MCF 10A (cell line): ENCODE measurements around the gene ZNHIT1. TPM values are rescaled to one million over a fixed set of nuclear protein-coding genes. Genes with fewer than 3 reads are reported as not detected.
"Not testable (repeated sequence)": the region's sequence is repeated elsewhere in the genome, so short reads cannot be mapped to it uniquely, and the experiment has no call there.

Experiments
- BruUV-seq: library from RNA; stranded (reverse); fragments of 400-500 nt; replicated peaks from 2 replicates; lab custom pipeline; 2021; lab: Mats Ljungman, UMichigan
- CTCF ChIA-PET: fragments of 300-600 bp; sonication (Branson Sonifier 250); formaldehyde crosslinking; extraction: SDS; loops from one replicate; lab custom pipeline; 2021; ENCODE audit warnings: antibody characterized with exemption, inconsistent platforms; lab: Yijun Ruan, JAX
- POLR2A ChIA-PET: fragments of 300-600, 350-650 bp; sonication (Branson Sonifier 250); formaldehyde crosslinking; extraction: SDS; loops from one replicate; lab custom pipeline; 2020; ENCODE audit warnings: antibody characterized with exemption, inconsistent platforms; lab: Yijun Ruan, JAX
- DNase-seq: peaks from one replicate; pipeline ENCODE4 v3.0.0-alpha.2; 2018; ENCODE audit not compliant: unreplicated experiment
- H3K27ac Mint-ChIP-seq: one replicate; pipeline ENCODE4 v1.8.0; 2022; ENCODE audit warnings: mild to moderate bottlenecking, low read depth, mixed read lengths; ENCODE audit not compliant: unreplicated experiment
- H3K27me3 Mint-ChIP-seq: one replicate; pipeline ENCODE4 v1.8.0; 2022; ENCODE audit warnings: mixed read lengths; ENCODE audit not compliant: insufficient read depth, unreplicated experiment
- H3K36me3 Mint-ChIP-seq: one replicate; pipeline ENCODE4 v1.8.0; 2022; ENCODE audit warnings: mild to moderate bottlenecking, moderate library complexity, mixed read lengths; ENCODE audit not compliant: insufficient read depth, unreplicated experiment
- H3K4me1 Mint-ChIP-seq: one replicate; pipeline ENCODE4 v1.8.0; 2022; ENCODE audit warnings: mixed read lengths; ENCODE audit not compliant: insufficient read depth, unreplicated experiment
- H3K4me3 Mint-ChIP-seq: one replicate; pipeline ENCODE4 v1.8.0; 2022; ENCODE audit warnings: mild to moderate bottlenecking, moderate library complexity, mixed read lengths; ENCODE audit not compliant: unreplicated experiment
- H3K9me3 Mint-ChIP-seq: one replicate; pipeline ENCODE4 v1.8.0; 2022; ENCODE audit warnings: mixed read lengths; ENCODE audit not compliant: unreplicated experiment
- intact Hi-C: fragments of 100-400 bp; cut with micrococcal nuclease; formaldehyde crosslinking; loops from 2 replicates; pipeline ENCODE4 v1.14.1; 2022
- total RNA-seq: library from RNA; stranded (reverse); gene quantifications from 2 replicates; pipeline ENCODE4 v1.2.3, GENCODE V29; 2022
- TF ChIP-seq, protein P1 (sequence below): fragments of 200-600 bp; IDR thresholded peaks from one replicate; pipeline ENCODE4 v1.8.0; 2022; ENCODE audit warnings: antibody characterized with exemption, mild to moderate bottlenecking; ENCODE audit not compliant: unreplicated experiment

The ZNHIT1 gene
- total RNA-seq, 1 experiment from 2014 or later, result 63.9 TPM

DNA sequence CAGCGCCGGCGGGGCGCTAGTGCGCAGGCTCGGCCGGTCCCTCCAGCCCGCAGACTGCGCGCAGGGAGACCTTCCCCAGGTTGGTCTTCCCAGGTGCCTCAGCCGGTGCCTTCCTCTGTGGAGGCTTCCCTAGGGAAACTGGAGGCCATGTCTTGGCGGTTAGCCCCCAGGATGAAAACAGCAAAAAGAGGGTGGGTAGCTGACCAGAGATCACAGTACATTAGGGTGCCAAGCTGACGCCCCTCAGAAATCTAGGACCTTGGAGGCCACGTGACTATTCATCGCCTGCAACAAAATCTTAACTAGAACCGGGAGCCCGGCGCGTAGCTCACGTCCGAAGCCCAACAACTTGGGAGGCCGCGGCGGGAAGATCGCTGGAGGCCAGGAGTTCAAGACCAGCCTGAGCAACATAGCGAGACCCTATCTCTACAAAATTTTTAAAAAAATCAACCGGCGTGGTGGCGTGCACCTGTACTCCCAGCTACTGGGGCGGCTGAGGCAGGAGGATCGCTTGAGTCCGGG is 27.2 kb downstream of the ZNHIT1 start:
- H3K4me3 Mint-ChIP-seq, result peak overlapping the region; percentile 80
- peaks cover 5% of the 10 kb centered on the region for H3K4me1 Mint-ChIP-seq
- intact Hi-C loops, result no loop called here
- no peak for DNase-seq
- H3K9me3 Mint-ChIP-seq, result no peaks in the 10 kb centered on the region
- no peaks in the 10 kb centered on the region for H3K27me3 Mint-ChIP-seq
- TF ChIP-seq, protein P1, sequence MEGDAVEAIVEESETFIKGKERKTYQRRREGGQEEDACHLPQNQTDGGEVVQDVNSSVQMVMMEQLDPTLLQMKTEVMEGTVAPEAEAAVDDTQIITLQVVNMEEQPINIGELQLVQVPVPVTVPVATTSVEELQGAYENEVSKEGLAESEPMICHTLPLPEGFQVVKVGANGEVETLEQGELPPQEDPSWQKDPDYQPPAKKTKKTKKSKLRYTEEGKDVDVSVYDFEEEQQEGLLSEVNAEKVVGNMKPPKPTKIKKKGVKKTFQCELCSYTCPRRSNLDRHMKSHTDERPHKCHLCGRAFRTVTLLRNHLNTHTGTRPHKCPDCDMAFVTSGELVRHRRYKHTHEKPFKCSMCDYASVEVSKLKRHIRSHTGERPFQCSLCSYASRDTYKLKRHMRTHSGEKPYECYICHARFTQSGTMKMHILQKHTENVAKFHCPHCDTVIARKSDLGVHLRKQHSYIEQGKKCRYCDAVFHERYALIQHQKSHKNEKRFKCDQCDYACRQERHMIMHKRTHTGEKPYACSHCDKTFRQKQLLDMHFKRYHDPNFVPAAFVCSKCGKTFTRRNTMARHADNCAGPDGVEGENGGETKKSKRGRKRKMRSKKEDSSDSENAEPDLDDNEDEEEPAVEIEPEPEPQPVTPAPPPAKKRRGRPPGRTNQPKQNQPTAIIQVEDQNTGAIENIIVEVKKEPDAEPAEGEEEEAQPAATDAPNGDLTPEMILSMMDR, result no peak
- H3K27ac Mint-ChIP-seq, result peak overlapping the region; percentile 97
- CTCF ChIA-PET, result interaction anchor here (0.5 to 4.5 kb wide), 16 partner anchors 9 to 355 kb away, joined by 3 to 55 read pairs (median 5); partner anchors contain the start of genes PLOD3 and ZNHIT1
- no TSS peak for BruUV-seq
- H3K36me3 Mint-ChIP-seq, result peaks cover 47% of the 10 kb centered on the region
- POLR2A ChIA-PET, result interaction anchor here (0.6 to 4.4 kb wide), 14 partner anchors 8 to 355 kb away, joined by 3 to 78 read pairs (median 4); partner anchors contain the start of genes IFT22, PLOD3, TRIM56 and UFSP1

DNA sequence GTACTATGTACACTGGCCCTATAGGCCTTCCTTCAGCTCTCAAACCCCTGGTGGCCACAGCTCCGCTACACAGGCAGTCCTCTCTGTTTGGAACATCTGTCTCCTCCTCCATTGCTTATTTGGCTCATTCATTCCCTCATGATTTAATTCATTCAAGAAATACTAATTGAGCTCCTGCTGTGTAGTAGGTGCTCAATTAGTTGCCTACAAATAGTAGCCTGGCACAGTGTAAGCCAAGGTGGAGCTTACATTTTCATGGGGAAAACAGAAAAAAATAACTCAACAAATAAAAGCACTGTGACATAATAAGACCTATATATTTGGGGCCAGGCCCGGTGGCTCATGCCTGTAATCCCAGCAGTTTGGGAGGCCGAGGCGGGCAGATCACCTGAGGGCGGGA is 30.3 kb downstream of the ZNHIT1 start:
- Mint-ChIP-seq H3K4me1 (peaks cover 11% of the 10 kb centered on the region), H3K4me3 (no peak overlapping the region), H3K9me3 (no peaks in the 10 kb centered on the region), H3K27ac (no peak overlapping the region), H3K27me3 (no peaks in the 10 kb centered on the region), H3K36me3 (peaks cover 47% of the 10 kb centered on the region)
- intact Hi-C loops, result no loop called here
- POLR2A ChIA-PET, result interaction anchor here (1.4 kb wide), 1 partner anchor 31 kb away, joined by 4 read pairs; the partner anchor contains the start of genes PLOD3 and ZNHIT1
- BruUV-seq, result no TSS peak
- CTCF ChIA-PET, result interaction anchor here (0.6 to 2.0 kb wide), 7 partner anchors 11 to 689 kb away, joined by 3 to 12 read pairs (median 4); partner anchors contain the start of gene ZNHIT1
- no peak for DNase-seq
- TF ChIP-seq, protein P1, result no peak

DNA sequence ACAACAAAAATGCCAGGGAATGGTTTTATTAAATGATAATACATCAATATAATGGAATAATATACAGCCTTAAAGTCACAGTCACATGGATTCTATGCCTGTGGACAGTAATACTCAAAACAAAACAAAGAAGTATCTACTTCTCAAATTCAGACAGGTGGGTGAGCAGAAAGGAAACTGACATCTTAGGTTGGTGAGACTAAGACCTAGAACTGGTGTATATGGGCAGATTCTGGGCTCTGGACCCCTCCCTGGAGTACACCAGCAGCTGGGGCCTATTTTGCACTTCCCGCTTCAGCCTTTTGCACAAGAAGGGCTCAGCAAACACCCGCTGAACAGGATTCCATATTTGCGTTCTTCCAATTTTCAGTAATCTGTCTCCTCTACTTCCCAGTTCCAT is 32.4 kb downstream of the ZNHIT1 start:
- POLR2A ChIA-PET, result interaction anchor here (0.7 to 2.7 kb wide), 3 partner anchors 33 to 361 kb away, joined by 3 to 36 read pairs (median 8); partner anchors contain the start of genes PLOD3, UFSP1 and ZNHIT1
- H3K27me3 Mint-ChIP-seq, result no peaks in the 10 kb centered on the region
- no peak overlapping the region for H3K27ac Mint-ChIP-seq
- H3K4me1 Mint-ChIP-seq, result peaks cover 11% of the 10 kb centered on the region
- no peaks in the 10 kb centered on the region for H3K9me3 Mint-ChIP-seq
- intact Hi-C loops, result no loop called here
- H3K4me3 Mint-ChIP-seq, result peak overlapping the region; percentile 90
- DNase-seq, result no peak
- TF ChIP-seq, protein P1, result no peak
- CTCF ChIA-PET, result no interaction called here
- BruUV-seq, result no TSS peak
- H3K36me3 Mint-ChIP-seq, result peaks cover 38% of the 10 kb centered on the region

DNA sequence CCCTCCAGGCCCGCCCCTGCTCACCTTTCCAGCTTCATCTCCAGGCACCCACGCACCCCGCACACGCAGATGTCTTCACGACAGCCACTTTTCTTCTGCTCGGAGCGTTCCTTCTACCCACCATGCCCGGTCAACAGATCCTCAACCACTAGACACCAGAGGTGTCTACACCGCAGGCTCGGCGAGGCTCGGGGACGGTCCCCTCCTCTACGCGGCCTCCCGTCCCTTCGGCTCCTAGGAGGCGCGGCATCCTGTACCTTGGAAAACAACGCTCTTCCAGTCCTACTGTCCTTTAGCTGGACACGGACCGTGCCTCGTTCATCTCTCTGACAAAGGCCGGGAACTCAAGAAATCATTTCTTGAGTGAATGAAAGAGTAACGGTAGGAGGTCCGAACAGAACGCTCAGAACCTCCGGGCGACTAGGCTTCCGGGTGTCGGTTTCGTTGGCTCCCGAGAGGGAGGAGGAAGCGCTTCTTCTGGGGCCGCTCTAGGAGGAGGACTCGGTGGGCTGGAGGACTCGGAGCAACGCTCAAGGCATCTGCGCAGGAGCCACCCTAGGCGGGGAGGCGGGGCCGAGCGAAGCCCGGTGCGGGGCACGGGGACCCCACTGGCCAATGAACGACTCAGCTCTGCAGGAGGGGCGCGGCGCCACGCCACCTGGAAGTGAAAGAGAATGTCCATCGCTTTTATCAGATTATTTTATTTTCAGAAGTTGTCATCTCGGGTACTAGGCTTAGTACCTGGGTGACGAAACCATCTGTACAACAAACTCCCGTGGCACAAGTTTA is 34.1 kb downstream of the ZNHIT1 start:
- Mint-ChIP-seq H3K4me1 (peaks cover 11% of the 10 kb centered on the region), H3K27ac (peak overlapping the region; percentile 92), H3K9me3 (no peaks in the 10 kb centered on the region), H3K27me3 (no peaks in the 10 kb centered on the region), H3K4me3 (peak overlapping the region; percentile 90), H3K36me3 (peaks cover 28% of the 10 kb centered on the region)
- intact Hi-C loops, result no loop called here
- POLR2A ChIA-PET, result interaction anchor here (0.6 to 2.7 kb wide), 17 partner anchors 8 to 1692 kb away, joined by 3 to 36 read pairs (median 3); partner anchors contain the start of genes IFT22, PLOD3, TRIM56 and UFSP1
- BruUV-seq, result TSS peak; percentile 60
- CTCF ChIA-PET, result interaction anchor here (0.6 to 3.7 kb wide), 10 partner anchors 8 to 358 kb away, joined by 3 to 14 read pairs (median 3); partner anchors contain the start of gene FIS1
- peak; percentile 97 for DNase-seq
- TF ChIP-seq, protein P1, result no peak

DNA sequence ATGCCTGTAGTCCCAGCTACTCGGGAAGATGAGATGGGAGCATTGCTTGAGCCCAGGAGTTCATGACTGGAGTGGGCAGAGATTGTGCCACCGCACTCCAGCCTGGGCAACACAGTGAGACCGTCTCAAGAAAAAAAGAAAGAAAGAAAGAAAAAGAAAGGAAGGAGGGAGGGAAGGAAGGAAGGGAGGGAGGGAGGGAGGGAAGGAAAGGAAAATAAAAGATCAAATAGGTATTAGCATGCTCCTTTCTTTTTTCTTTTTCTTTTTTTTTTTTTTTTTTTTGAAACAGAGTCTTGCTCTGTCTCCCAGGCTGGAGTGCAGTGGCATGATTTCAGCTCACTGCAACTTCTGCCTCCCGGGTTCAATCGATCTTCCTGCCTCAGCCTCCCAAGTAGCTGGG is 35.2 kb downstream of the ZNHIT1 start:
- BruUV-seq, intact Hi-C loops, H3K27ac Mint-ChIP-seq, H3K4me3 Mint-ChIP-seq, H3K9me3 Mint-ChIP-seq, DNase-seq, H3K27me3 Mint-ChIP-seq, H3K4me1 Mint-ChIP-seq: not testable (repeated sequence)
- peaks cover 19% of the 10 kb centered on the region for H3K36me3 Mint-ChIP-seq
- CTCF ChIA-PET, result interaction anchor here (1.7 to 3.7 kb wide), 4 partner anchors 9 to 359 kb away, joined by 3 to 16 read pairs (median 9); partner anchors contain the start of gene FIS1
- POLR2A ChIA-PET, result interaction anchor here (0.9 to 2.0 kb wide), 2 partner anchors 9 to 69 kb away, joined by 3 to 16 read pairs; partner anchors contain the start of gene IFT22
